Measurements from ENCODE around the gene NCOR1.

The NCOR1 gene

DNA sequence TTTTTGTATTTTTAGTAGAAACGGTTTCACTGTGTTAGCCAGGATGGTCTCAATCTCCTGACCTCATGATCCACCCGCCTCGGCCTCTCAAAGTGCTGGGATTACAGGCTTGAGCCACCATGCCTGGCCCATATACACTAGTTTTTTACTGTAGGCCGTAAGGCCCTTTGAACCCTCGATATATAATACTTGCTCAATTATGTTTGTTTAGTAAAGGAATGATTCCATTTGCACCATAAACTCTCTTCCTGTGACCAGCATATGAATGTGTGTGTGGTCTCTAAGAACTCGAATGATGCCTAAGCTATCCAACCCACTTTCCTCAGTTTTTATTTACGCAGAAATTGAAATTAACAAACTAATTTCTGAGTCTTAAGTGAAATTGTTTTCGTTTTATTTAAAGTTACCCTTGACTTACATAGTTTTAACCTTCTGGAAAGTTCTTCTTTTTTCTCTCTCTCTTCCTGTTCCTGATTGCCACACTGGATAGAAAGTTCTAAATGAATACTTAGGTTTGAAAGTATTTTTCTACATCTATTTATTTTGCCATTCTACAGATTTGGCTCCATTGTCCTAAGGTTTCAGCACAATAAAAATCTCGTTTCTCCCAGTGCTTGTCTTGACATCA is 39.6 kb upstream of the NCOR1 start:
- TF ChIP-seq ZFX (IDR thresholded peaks at IDR 0.05) = no peak
- TF ChIP-seq, protein P1, sequence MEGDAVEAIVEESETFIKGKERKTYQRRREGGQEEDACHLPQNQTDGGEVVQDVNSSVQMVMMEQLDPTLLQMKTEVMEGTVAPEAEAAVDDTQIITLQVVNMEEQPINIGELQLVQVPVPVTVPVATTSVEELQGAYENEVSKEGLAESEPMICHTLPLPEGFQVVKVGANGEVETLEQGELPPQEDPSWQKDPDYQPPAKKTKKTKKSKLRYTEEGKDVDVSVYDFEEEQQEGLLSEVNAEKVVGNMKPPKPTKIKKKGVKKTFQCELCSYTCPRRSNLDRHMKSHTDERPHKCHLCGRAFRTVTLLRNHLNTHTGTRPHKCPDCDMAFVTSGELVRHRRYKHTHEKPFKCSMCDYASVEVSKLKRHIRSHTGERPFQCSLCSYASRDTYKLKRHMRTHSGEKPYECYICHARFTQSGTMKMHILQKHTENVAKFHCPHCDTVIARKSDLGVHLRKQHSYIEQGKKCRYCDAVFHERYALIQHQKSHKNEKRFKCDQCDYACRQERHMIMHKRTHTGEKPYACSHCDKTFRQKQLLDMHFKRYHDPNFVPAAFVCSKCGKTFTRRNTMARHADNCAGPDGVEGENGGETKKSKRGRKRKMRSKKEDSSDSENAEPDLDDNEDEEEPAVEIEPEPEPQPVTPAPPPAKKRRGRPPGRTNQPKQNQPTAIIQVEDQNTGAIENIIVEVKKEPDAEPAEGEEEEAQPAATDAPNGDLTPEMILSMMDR (conservative IDR thresholded peaks at IDR 0.05) = no peak

DNA sequence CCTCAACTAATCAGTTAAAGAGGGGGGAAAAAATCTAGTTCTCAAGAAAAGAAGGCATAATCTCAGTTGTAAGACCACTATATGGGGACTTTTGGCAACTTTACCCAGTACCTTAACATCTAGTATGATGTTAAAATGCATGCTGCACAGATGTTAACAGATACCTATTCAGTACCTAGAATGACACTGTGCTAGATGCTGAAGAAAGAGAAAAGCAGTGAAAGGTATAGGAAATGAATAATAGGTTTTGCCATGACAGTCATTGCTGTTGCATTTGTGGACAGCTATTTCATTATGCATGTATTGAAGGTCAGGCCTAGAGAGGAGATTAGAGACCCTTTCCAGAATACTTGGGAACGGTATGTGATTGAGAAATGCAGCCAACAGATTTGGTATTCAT is 36.2 kb upstream of the NCOR1 start:
- no peak overlapping the region for H3K27ac ChIP-seq
- TF ChIP-seq ZFX (IDR thresholded peaks at IDR 0.05) = no peak
- TF ChIP-seq, protein P1 (conservative IDR thresholded peaks at IDR 0.05) = no peak

More for the DNA sequence above, 39.6 kb upstream of the NCOR1 start:
- peak overlapping the region; percentile 5; the same call in 1 of the 2 replicates for H3K27ac ChIP-seq

DNA sequence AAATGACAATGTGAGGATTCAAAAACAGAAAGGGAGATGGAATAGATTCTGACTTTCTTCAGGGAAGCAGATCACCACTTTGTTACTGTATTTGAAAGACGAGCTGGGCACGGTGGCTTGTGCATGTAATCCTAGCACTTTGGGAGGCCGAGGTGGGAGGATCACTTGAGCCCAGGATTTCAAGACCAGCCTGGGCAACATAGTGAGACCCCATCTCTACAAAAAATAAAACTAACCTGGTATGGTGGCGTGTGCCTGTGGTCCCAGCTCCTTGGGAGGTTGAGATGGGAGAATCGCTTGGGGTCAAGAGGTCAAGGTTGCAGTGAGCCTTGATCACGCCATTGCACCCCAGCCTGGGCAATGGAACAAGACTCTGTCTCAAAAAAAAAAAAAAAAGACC is 35.7 kb upstream of the NCOR1 start:
- TF ChIP-seq ZFX (IDR thresholded peaks at IDR 0.05) = no peak
- TF ChIP-seq, protein P1 (conservative IDR thresholded peaks at IDR 0.05) = no peak
- H3K27ac ChIP-seq = no peak overlapping the region

DNA sequence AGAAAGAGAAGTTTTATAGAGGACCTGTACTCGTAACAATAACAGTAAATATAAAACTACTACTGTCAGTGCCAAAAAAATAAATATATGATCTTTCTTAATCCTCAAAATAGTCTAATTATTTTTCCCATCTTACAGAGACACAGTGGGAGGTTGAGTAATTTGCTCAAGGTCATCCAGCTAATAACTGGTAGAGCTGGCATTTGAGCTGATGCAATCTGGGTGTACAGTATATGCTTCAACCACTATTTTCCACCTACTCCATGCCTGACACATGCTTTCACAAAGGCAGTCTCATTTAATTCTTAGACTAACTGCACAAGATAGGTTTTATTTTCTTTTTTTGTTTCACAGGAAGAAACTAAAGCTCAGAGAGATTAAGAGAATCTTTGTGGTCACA is 35.3 kb upstream of the NCOR1 start:
- H3K27ac ChIP-seq = no peak overlapping the region
- TF ChIP-seq, protein P1 (conservative IDR thresholded peaks at IDR 0.05) = no peak
- no peak for TF ChIP-seq ZFX (IDR thresholded peaks at IDR 0.05)

DNA sequence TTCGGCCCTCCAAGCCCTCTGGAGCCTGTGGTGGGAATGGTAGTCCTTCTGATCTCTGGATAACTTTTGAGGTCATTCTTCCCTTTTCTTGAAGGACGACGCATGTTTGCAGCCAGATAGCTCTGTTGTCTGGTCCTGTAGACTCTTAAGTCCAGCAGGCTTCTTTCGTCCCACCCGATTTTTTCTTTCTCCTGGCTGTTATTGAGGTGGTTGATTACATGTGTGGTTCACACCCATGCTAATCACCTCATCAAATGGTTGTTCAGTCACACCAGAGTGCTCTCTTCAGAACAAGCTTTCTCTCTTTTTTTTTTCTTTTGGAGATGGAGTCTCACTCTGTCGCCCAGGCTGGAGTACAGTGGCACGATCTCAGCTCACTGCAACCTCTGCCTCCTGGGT is 32.3 kb upstream of the NCOR1 start:
- H3K27ac ChIP-seq = no peak overlapping the region

DNA sequence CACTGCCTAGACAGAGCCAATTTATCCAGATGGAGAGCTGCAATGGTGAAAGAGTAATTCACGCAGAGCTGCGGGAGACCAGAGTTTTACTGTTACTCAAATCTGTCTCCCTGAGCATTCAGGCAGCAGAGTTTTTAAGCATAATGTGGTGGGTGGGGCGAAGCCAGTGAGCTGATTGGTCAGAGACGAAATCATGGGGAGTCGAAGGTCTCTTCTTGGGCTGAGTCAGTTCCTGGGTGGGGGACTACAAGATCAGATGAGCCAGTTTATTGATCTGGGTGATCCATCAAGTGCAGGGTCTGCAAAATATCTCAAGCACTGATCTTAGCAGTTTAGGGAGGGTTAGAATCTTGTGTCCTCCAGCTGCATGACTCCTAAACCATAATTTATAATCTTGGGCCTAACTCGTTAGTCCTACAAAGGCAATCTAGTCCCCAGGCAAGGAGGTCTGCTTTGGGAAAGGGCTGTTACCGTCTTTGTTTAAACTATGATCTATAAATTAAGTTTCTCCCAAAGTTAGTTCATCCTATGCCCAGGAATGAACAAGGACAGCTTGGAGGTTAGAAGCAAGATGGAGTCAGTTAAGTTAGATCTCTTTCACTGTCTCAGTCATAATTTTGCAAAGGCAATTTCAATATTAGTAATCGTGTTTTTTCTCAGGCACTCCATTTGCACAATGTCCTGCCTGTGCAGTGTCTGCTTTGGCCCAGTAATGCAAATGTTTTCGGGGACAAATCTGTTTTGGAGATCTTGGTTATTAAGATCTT is 28.6 kb upstream of the NCOR1 start:
- no peak overlapping the region for H3K27ac ChIP-seq
- TF ChIP-seq, protein P1 (conservative IDR thresholded peaks at IDR 0.05) = no peak
- TF ChIP-seq ZFX (IDR thresholded peaks at IDR 0.05) = no peak

More for the DNA sequence above, 32.3 kb upstream of the NCOR1 start:
- no peak for TF ChIP-seq ZFX (IDR thresholded peaks at IDR 0.05)
- TF ChIP-seq, protein P1 (conservative IDR thresholded peaks at IDR 0.05) = no peak

DNA sequence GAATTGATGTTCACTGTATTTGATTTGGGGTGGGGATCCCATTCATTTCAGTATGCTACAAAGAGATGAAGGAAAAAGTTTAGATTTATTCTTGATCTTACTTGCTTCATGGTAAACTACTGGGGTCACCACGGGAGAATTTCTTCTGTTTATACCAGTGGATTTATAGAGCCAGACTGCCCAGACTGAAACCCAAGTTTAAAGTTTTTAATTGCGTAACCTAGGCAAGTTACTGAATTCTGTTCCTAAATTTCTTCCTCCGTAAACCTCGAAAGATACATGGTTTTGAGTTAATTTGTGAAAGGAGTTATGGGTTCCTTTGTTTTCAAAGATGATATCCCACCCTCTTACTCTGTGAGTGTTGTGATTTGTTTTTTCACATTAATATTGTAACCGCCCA is 28.1 kb upstream of the NCOR1 start:
- TF ChIP-seq, protein P1 (conservative IDR thresholded peaks at IDR 0.05) = no peak
- no peak for TF ChIP-seq ZFX (IDR thresholded peaks at IDR 0.05)
- no peak overlapping the region for H3K27ac ChIP-seq

All from C4-2B (cell line).